ENCODE data around the gene RABGAP1L.

DNA sequence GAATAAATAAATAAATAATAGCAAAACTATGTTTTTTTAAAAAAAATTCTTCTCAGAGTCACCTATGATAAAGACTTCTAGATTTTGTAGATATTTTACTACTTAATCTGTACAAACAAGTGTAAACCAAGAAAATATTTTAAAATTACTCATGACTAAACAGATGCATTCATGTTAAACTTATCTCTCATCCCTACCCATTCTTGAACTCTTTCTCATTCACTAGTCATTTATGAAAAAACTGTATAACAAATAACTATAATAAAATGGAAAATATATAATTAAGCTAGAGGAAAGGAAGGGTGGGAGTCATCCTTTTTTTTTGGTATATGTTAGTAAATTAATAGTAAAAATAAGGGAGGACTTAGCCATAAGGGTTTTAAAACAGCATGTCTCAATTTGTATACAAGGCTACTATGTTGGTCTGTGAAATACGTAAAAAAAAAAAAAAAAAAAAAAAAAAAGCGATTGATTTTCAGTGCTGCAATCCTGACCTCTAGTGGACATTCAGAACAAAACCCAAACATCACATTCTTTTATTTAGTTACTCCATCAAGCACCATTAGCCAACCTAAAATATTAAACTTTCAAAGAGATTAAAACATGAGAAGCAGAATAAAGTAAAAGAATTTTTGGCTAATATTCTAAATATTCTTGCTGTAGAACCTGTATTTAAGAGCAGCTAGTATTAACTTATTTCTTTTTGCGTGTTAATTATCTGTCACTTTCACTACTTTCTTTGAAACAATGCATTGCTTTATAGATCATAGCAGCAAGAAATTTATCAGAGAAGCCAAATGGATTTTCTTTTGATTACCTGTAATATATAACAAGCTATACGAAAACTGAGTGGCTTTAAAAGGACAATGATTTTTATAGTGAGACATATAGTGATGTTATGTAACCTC is 584.6 kb downstream of the RABGAP1L start:
- no peak for TF ChIP-seq TAF1 (IDR thresholded peaks at IDR 0.05; ENCODE audit: borderline replicate concordance, low read depth, low read length)
- TF ChIP-seq POLR2A (IDR thresholded peaks at IDR 0.05; ENCODE audit: low read depth, low read length): no peak
- TF ChIP-seq POLR2AphosphoS5 (IDR thresholded peaks at IDR 0.05; ENCODE audit: low read depth, low read length): no peak

Data from GM12892 (cell line).